ENCODE results near the gene GYS1.

- TF ChIP-seq CTCF (IDR thresholded peaks at IDR 0.05; ENCODE audit: insufficient read depth, low read length, poor library complexity, severe bottlenecking) (no peak), EZH2phosphoT487 (conservative IDR thresholded peaks at IDR 0.05; ENCODE audit: low read length) (no peak)
These were observed 26.4 kb downstream of the GYS1 start for GRCh38 chr19:48966541-48967345.

Measured in SU-DHL-6 (cell line).